MCF 10A (cell line): ENCODE data around the gene MRPS30. TPM values are rescaled to one million over a fixed set of nuclear protein-coding genes. Genes with fewer than 3 reads are reported as not detected.

ENCODE experiments used
- BruUV-seq: library from RNA; stranded (reverse); fragments of 400-500 nt; replicated peaks from 2 replicates; lab custom pipeline; 2021; lab: Mats Ljungman, UMichigan
- CTCF ChIA-PET: fragments of 300-600 bp; sonication (Branson Sonifier 250); formaldehyde crosslinking; extraction: SDS; loops from one replicate; lab custom pipeline; 2021; ENCODE audit warnings: antibody characterized with exemption, inconsistent platforms; lab: Yijun Ruan, JAX
- POLR2A ChIA-PET: fragments of 300-600, 350-650 bp; sonication (Branson Sonifier 250); formaldehyde crosslinking; extraction: SDS; loops from one replicate; lab custom pipeline; 2020; ENCODE audit warnings: antibody characterized with exemption, inconsistent platforms; lab: Yijun Ruan, JAX
- DNase-seq: peaks from one replicate; pipeline ENCODE4 v3.0.0-alpha.2; 2018; ENCODE audit not compliant: unreplicated experiment
- H3K27ac Mint-ChIP-seq: one replicate; pipeline ENCODE4 v1.8.0; 2022; ENCODE audit warnings: mild to moderate bottlenecking, low read depth, mixed read lengths; ENCODE audit not compliant: unreplicated experiment
- H3K27me3 Mint-ChIP-seq: one replicate; pipeline ENCODE4 v1.8.0; 2022; ENCODE audit warnings: mixed read lengths; ENCODE audit not compliant: insufficient read depth, unreplicated experiment
- H3K36me3 Mint-ChIP-seq: one replicate; pipeline ENCODE4 v1.8.0; 2022; ENCODE audit warnings: mild to moderate bottlenecking, moderate library complexity, mixed read lengths; ENCODE audit not compliant: insufficient read depth, unreplicated experiment
- H3K4me1 Mint-ChIP-seq: one replicate; pipeline ENCODE4 v1.8.0; 2022; ENCODE audit warnings: mixed read lengths; ENCODE audit not compliant: insufficient read depth, unreplicated experiment
- H3K4me3 Mint-ChIP-seq: one replicate; pipeline ENCODE4 v1.8.0; 2022; ENCODE audit warnings: mild to moderate bottlenecking, moderate library complexity, mixed read lengths; ENCODE audit not compliant: unreplicated experiment
- H3K9me3 Mint-ChIP-seq: one replicate; pipeline ENCODE4 v1.8.0; 2022; ENCODE audit warnings: mixed read lengths; ENCODE audit not compliant: unreplicated experiment
- intact Hi-C: fragments of 100-400 bp; cut with micrococcal nuclease; formaldehyde crosslinking; loops from 2 replicates; pipeline ENCODE4 v1.14.1; 2022
- total RNA-seq: library from RNA; stranded (reverse); gene quantifications from 2 replicates; pipeline ENCODE4 v1.2.3, GENCODE V29; 2022
- TF ChIP-seq, protein P1 (sequence below): fragments of 200-600 bp; IDR thresholded peaks from one replicate; pipeline ENCODE4 v1.8.0; 2022; ENCODE audit warnings: antibody characterized with exemption, mild to moderate bottlenecking; ENCODE audit not compliant: unreplicated experiment

MRPS30 gene
- total RNA-seq, 1 experiment from 2014 or later = 63.2 TPM

GRCh38 chr5:44847206-44847852, 38.6 kb downstream of the MRPS30 start:
- no peak overlapping the region for H3K4me3 Mint-ChIP-seq
- no peaks in the 10 kb centered on the region for H3K36me3 Mint-ChIP-seq
- no peaks in the 10 kb centered on the region for H3K9me3 Mint-ChIP-seq
- CTCF ChIA-PET = interaction anchor here (1.4 kb wide), 1 partner anchor 16 kb away, joined by 3 read pairs; no protein-coding TSS in a partner anchor
- no TSS peak for BruUV-seq
- H3K4me1 Mint-ChIP-seq = no peaks in the 10 kb centered on the region
- no peak overlapping the region for H3K27ac Mint-ChIP-seq
- TF ChIP-seq, protein P1, sequence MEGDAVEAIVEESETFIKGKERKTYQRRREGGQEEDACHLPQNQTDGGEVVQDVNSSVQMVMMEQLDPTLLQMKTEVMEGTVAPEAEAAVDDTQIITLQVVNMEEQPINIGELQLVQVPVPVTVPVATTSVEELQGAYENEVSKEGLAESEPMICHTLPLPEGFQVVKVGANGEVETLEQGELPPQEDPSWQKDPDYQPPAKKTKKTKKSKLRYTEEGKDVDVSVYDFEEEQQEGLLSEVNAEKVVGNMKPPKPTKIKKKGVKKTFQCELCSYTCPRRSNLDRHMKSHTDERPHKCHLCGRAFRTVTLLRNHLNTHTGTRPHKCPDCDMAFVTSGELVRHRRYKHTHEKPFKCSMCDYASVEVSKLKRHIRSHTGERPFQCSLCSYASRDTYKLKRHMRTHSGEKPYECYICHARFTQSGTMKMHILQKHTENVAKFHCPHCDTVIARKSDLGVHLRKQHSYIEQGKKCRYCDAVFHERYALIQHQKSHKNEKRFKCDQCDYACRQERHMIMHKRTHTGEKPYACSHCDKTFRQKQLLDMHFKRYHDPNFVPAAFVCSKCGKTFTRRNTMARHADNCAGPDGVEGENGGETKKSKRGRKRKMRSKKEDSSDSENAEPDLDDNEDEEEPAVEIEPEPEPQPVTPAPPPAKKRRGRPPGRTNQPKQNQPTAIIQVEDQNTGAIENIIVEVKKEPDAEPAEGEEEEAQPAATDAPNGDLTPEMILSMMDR = no peak
- POLR2A ChIA-PET = no interaction called here
- no peaks in the 10 kb centered on the region for H3K27me3 Mint-ChIP-seq
- intact Hi-C loops = no loop called here
- no peak for DNase-seq

DNA sequence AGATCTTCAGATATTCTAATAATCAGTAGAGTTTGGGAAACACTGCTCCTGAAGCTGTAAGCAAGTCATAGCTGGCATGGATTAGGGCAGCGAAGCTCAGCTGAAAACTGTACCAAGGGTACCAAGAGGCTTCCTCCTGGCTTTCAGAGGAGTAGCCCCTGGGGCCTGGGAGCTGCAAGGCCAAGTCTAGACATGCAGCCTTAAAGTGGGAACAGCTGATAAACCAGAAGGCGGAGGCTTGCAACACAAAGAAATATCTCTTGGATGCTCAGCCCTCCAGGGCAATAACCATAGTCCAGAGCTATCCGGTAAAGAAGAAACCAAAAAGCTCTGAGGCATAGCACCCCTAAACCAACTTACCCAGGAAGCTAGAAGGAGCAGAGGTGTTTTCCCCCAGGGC, 51.5 kb downstream of the MRPS30 start:
- H3K27ac Mint-ChIP-seq = no peak overlapping the region
- ChIA-PET POLR2A (interaction anchor here (1.0 kb wide), 1 partner anchor 51 kb away, joined by 3 read pairs; no protein-coding TSS in a partner anchor), CTCF (interaction anchor here (0.6 to 1.2 kb wide), 4 partner anchors 16 to 252 kb away, joined by 3 read pairs; no protein-coding TSS in a partner anchor)
- no peaks in the 10 kb centered on the region for H3K27me3 Mint-ChIP-seq
- intact Hi-C loops = loop anchor here (10.0 kb wide), 1 partner anchor 775 kb away; no protein-coding TSS in a partner anchor
- no peaks in the 10 kb centered on the region for H3K36me3 Mint-ChIP-seq
- BruUV-seq = no TSS peak
- H3K9me3 Mint-ChIP-seq = no peaks in the 10 kb centered on the region
- no peak overlapping the region for H3K4me3 Mint-ChIP-seq
- no peaks in the 10 kb centered on the region for H3K4me1 Mint-ChIP-seq
- TF ChIP-seq, protein P1 = no peak
- peak; percentile 15 for DNase-seq

DNA sequence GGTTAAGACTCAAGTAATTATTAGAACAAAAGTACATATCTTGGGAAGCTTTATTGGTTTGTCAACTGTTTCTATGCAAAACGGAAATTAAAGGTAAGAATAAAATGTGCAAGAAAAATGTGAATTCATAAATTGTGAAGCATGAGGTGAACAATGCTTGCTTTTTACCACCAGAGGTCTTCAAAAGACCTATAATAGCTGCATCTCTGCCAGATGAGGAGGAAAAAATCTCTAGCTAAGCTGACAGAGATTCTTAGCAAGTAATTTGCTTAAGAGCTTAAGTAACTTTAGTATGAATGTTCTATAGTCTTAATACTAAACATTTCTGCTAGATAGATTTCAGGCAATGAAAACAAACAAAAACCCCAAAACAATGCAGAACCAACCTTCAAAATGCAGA, 54.1 kb downstream of the MRPS30 start:
- Mint-ChIP-seq H3K27me3 (no peaks in the 10 kb centered on the region), H3K9me3 (no peaks in the 10 kb centered on the region), H3K36me3 (no peaks in the 10 kb centered on the region), H3K27ac (no peak overlapping the region), H3K4me3 (no peak overlapping the region), H3K4me1 (no peaks in the 10 kb centered on the region)
- ChIA-PET CTCF (interaction anchor here (0.6 to 1.8 kb wide), 10 partner anchors 13 to 909 kb away, joined by 3 to 6 read pairs (median 3); no protein-coding TSS in a partner anchor), POLR2A (interaction anchor here (1.7 kb wide), 1 partner anchor 173 kb away, joined by 3 read pairs; no protein-coding TSS in a partner anchor)
- intact Hi-C loops = loop anchor here (1.0 to 10.0 kb wide), 4 partner anchors 176 to 912 kb away; no protein-coding TSS in a partner anchor
- DNase-seq = peak; percentile 36
- no TSS peak for BruUV-seq
- TF ChIP-seq, protein P1 = peak; percentile 49
